Vagina (tissue), 2 donors: ENCODE measurements around the gene NHSL2.

Source experiments
- POLR2AphosphoS5 ChIP-seq, 2 donors: sonication (generic); formaldehyde crosslinking; IDR thresholded peaks; one replicate each; pipeline ENCODE4 v1.9.0; 2017; ENCODE audit warnings: antibody characterized with exemption in 2 of 2, mild to moderate bottlenecking in 2 of 2, low read depth in 1 of 2; ENCODE audit not compliant: insufficient read depth in 1 of 2
- TF ChIP-seq, protein P1 (sequence below), 3 experiments: fragments of 450-650 bp in 2 of 3; fragments of 200-600 bp in 1 of 3; sonication (generic) in 1 of 3; IDR thresholded peaks; one replicate each; pipeline ENCODE4 v1.5.1; 2017 to 2019; ENCODE audit warnings: antibody characterized with exemption in 3 of 3, mild to moderate bottlenecking in 2 of 3, moderate library complexity in 2 of 3

DNA sequence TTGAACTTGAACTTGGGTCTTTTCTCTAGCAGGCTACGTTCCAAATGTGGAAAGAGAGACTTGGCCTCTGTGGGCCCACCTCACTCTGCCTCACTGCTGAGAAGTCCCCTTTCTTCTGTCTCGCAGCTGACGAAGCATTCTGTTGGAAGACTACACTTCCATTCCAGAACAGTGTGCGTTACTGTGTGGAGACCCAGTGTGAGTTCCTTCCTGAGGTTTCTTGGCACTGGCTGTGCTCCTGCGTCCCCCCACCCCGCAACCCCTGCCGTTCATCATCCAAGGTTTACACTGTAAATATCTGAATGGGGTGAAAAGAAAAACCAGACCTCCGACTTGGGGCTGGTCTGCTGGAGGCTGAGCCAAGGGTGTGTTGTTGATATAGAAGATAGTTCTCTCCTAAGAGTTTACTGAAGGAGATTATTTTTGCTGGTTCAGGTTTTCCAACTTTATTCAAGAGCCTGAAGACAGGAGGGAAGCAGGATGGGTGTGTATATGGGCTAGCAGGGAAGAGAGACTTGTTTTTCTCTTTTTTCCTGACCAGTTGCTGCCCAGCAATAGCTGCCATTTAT lies 34.7 kb downstream of the NHSL2 start:
- no peak for TF ChIP-seq POLR2AphosphoS5 (IDR thresholded peaks at IDR 0.05; ENCODE audit: insufficient read depth in 1 of 2, low read depth in 1 of 2)
- TF ChIP-seq, protein P1, sequence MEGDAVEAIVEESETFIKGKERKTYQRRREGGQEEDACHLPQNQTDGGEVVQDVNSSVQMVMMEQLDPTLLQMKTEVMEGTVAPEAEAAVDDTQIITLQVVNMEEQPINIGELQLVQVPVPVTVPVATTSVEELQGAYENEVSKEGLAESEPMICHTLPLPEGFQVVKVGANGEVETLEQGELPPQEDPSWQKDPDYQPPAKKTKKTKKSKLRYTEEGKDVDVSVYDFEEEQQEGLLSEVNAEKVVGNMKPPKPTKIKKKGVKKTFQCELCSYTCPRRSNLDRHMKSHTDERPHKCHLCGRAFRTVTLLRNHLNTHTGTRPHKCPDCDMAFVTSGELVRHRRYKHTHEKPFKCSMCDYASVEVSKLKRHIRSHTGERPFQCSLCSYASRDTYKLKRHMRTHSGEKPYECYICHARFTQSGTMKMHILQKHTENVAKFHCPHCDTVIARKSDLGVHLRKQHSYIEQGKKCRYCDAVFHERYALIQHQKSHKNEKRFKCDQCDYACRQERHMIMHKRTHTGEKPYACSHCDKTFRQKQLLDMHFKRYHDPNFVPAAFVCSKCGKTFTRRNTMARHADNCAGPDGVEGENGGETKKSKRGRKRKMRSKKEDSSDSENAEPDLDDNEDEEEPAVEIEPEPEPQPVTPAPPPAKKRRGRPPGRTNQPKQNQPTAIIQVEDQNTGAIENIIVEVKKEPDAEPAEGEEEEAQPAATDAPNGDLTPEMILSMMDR (IDR thresholded peaks at IDR 0.05), result no peak
